ENCODE results near the gene MRPL47. TPM values are rescaled to one million over a fixed set of nuclear protein-coding genes. Genes with fewer than 3 reads are reported as not detected.
"Not testable (repeated sequence)": the region's sequence is repeated elsewhere in the genome, so short reads cannot be mapped to it uniquely, and the experiment has no call there.

Gene MRPL47
- 51.2 and 54.1 TPM in 2 replicates for total RNA-seq

DNA sequence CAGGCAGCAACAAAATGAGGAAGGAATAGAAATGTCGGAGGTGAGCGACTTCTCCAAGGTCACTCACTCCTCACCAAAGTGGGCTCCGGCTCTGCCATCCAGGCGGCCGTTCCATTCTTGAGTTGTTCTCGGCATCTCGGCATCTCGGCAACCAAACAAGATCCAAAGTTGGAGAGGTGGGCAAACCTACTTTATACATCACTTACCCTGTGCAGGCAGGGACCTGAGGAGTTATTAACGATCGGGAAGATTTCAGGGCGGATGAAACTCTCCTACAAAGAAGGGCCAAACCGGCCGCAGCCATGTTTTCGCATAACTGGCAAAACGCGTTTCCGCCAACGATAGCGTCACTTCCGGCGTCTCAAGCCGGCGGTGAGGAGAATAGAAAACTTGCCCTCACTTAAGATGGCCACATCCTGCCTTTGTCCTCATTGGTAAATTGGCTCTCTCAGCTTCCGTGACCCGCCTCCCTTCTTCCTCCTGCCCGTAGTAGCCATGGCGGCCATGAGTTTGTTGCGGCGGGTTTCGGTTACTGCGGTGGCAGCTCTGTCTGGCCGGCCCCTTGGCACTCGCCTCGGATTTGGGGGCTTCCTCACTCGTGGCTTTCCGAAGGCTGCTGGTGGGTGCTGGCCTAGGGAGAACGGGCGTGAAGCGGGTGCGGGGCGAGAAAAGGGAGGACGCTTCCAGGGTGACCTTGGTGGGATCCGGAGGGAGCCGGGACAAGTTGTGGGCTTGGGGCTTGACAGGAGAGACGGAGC lies at the start of gene MRPL47, which contains the start of gene NDUFB5:
TSS of gene MRPL47 (minus strand) at position 318 of the 758 bp plus-strand sequence. CDS start at position 304, 14 bp downstream.
TSS of gene NDUFB5 (plus strand) at position 474 of the 758 bp plus-strand sequence. CDS start at position 496, 22 bp downstream.
- TF ChIP-seq, protein P1, sequence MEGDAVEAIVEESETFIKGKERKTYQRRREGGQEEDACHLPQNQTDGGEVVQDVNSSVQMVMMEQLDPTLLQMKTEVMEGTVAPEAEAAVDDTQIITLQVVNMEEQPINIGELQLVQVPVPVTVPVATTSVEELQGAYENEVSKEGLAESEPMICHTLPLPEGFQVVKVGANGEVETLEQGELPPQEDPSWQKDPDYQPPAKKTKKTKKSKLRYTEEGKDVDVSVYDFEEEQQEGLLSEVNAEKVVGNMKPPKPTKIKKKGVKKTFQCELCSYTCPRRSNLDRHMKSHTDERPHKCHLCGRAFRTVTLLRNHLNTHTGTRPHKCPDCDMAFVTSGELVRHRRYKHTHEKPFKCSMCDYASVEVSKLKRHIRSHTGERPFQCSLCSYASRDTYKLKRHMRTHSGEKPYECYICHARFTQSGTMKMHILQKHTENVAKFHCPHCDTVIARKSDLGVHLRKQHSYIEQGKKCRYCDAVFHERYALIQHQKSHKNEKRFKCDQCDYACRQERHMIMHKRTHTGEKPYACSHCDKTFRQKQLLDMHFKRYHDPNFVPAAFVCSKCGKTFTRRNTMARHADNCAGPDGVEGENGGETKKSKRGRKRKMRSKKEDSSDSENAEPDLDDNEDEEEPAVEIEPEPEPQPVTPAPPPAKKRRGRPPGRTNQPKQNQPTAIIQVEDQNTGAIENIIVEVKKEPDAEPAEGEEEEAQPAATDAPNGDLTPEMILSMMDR (IDR thresholded peaks at IDR 0.05; ENCODE audit: insufficient read depth, low read length, poor library complexity, severe bottlenecking) = no peak

DNA sequence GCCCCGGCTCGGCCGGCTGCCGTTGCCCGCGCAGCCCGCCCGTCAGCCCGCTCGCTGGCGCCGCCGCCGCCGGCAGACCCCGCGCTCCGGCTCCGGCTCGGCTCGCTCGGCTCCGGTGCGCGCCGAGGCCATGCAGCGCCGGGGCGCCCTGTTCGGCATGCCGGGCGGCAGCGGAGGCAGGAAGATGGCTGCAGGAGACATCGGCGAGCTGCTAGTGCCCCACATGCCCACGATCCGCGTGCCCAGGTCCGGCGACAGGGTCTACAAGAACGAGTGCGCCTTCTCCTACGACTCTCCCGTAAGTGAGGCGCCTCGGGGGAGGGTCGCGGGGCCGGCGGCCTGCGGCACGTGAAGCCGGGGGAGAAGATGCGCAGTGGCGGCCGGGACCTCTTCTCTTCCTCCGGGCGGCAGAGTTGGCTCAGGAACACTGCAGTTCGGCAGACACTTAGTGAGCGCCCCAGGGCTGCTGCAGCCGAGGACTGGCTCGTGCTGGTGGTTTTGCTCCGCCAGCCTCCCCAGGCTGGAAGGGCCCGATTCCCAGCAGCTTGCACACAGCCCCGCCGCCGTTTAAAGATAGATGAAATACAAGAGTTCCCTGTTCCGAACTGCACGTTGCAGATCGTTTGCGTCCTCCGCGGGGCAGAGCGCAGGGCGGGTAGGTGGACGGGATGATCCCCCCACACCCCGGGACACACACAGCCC lies 48.8 kb upstream of the MRPL47 start:
- H3K36me3 ChIP-seq (ENCODE audit: control insufficient read depth, insufficient read depth, low read length) = no peaks in the 10 kb centered on the region
- no peaks in the 10 kb centered on the region for H3K27me3 ChIP-seq (ENCODE audit: control insufficient read depth, insufficient read depth, low read length)
- peak overlapping the region; percentile 75 for H3K4me3 ChIP-seq (ENCODE audit: low read depth, low read length)
- TF ChIP-seq, protein P1 (IDR thresholded peaks at IDR 0.05; ENCODE audit: insufficient read depth, low read length, poor library complexity, severe bottlenecking) = no peak
- DNase-seq (ENCODE audit: low read depth) = peak; percentile 38

More for the DNA sequence above, at the start of gene MRPL47, which contains the start of gene NDUFB5:
- DNase-seq (ENCODE audit: low read depth) = peak; percentile 90
- Histone ChIP-seq H3K36me3 (ENCODE audit: control insufficient read depth, insufficient read depth, low read length) (no peaks in the 10 kb centered on the region), H3K27me3 (ENCODE audit: control insufficient read depth, insufficient read depth, low read length) (no peaks in the 10 kb centered on the region), H3K4me3 (ENCODE audit: low read depth, low read length) (peak within 1 kb of the TSS; percentile 64)

DNA sequence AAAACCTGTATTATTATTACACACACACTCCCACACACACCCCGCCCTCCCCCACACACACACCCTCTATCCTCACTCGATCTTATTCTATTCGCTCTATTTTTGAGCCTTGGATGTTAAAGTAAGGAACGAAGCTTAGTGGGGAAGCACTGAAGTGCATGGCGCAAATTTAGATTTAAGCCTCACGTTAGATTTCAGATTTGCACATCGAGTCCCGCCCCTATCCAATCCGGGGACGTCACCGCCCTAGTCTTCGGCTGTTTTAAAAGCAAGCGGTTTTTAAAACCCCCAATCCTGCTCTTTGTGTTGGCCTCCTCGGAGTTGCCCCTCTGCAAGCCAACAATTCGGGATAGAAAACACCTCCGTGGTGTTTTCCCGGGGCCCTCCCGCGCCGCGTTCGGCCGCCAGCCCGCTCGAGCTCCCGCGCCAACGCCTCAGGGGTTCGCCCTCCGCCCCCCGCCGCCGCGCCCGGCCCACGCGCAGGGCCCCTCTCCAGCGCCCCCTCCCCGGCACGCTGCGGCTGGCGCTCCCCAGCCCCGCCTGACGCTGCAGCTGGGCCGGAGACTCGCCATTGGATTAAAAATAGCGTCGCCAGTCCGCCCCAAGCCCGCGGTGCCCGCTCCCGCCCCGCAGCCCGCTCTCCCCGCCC lies 48.1 kb upstream of the MRPL47 start, which contains the start of gene USP13:
TSS of gene USP13 (plus strand) at position 594 of the 649 bp plus-strand sequence. CDS start 186 bp downstream, outside the sequence.
- Histone ChIP-seq H3K27me3 (ENCODE audit: control insufficient read depth, insufficient read depth, low read length) (no peaks in the 10 kb centered on the region), H3K4me3 (ENCODE audit: low read depth, low read length) (peak within 1 kb of the TSS; percentile 75), H3K36me3 (ENCODE audit: control insufficient read depth, insufficient read depth, low read length) (no peaks in the 10 kb centered on the region)
- TF ChIP-seq, protein P1 (IDR thresholded peaks at IDR 0.05; ENCODE audit: insufficient read depth, low read length, poor library complexity, severe bottlenecking) = no peak
- DNase-seq (ENCODE audit: low read depth) = no peak

DNA sequence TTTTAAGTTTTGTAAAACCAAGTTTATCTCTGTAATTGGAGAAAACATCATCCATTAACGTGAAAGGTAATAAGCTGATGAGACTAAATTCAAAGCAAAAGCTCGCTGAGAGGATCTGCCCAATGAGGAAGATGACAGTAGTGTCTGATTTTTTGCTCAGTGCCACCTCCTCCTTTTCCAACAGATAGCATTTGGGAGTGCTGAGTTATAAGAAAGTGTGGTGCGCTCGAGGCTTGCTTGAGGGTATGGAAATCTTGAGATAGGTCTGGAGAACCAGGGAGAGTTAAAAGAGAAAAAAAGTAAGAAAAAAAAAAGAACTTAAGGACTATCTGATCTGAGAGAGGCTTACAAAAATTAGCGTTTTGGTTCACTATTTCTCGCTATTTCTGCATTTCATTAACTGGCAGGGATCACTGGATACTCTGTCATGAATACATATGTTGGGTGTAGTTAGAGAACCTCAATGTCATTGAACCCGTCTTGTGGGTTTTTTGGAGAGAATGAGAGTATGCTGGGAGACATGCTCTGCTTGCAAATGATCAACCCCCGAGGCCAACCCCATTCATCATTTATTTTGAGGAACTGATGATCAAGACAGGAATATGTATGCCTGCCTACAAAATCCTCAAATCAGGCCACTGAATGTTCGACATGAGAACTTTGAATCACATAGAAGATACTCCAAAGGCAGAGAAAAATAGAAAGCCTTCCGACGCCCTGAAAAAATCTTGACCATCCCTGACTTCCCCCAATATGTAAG lies 47.4 kb upstream of the MRPL47 start:
- TF ChIP-seq, protein P1 (IDR thresholded peaks at IDR 0.05; ENCODE audit: insufficient read depth, low read length, poor library complexity, severe bottlenecking) = no peak
- Histone ChIP-seq H3K4me3 (ENCODE audit: low read depth, low read length) (peak overlapping the region; percentile 75), H3K36me3 (ENCODE audit: control insufficient read depth, insufficient read depth, low read length) (no peaks in the 10 kb centered on the region), H3K27me3 (ENCODE audit: control insufficient read depth, insufficient read depth, low read length) (no peaks in the 10 kb centered on the region)
- DNase-seq (ENCODE audit: low read depth) = no peak

DNA sequence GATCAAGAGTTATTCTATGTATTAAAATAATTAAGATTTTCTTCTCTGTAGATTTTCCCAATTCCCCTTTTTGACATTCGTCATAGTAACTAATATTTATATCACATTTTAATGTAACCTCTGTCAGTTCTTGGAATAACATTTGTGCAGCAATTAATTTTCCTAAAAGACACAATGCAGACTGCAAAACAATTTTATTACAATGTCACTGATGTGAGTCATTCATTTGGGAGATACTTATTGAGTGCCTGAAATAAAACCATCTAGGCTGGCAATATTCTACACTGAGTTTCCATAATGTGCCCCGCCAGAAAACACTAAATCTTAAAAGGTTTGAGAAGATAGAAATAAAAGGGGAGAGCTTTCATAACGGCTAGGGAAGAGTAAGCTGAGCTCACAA lies 41.7 kb upstream of the MRPL47 start:
- no peak for DNase-seq (ENCODE audit: low read depth)
- Histone ChIP-seq H3K27me3 (ENCODE audit: control insufficient read depth, insufficient read depth, low read length) (no peaks in the 10 kb centered on the region), H3K36me3 (ENCODE audit: control insufficient read depth, insufficient read depth, low read length) (no peaks in the 10 kb centered on the region), H3K4me3 (ENCODE audit: low read depth, low read length) (no peak overlapping the region)
- TF ChIP-seq, protein P1 (IDR thresholded peaks at IDR 0.05; ENCODE audit: insufficient read depth, low read length, poor library complexity, severe bottlenecking) = no peak

DNA sequence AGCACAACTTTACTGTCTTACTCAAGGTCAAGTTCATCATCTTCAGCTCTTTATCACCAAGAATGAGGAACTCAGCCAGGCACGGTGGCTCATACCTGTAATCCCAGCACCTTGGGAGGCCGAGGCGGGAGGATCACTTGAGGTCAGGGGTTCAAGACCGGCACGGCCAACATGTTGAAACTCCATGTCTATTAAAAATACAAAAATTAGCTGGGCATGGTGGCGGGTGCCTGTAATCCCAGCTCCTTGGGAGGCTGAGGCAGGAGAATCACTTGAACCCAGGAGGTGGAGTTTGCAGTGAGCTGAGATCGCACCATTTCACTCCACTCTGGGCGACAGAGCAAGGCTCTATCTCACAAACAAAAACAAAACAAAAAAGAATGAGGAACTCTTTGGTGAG lies 39.4 kb upstream of the MRPL47 start:
- H3K27me3 ChIP-seq (ENCODE audit: control insufficient read depth, insufficient read depth, low read length); H3K36me3 ChIP-seq (ENCODE audit: control insufficient read depth, insufficient read depth, low read length); H3K4me3 ChIP-seq (ENCODE audit: low read depth, low read length); DNase-seq (ENCODE audit: low read depth): not testable (repeated sequence)
